ENCODE measurements around the gene LAMC1. TPM values are rescaled to one million over a fixed set of nuclear protein-coding genes. Genes with fewer than 3 reads are reported as not detected.

LAMC1 gene
- total RNA-seq, 1 donor from 2014 or later: 162 TPM

DNA sequence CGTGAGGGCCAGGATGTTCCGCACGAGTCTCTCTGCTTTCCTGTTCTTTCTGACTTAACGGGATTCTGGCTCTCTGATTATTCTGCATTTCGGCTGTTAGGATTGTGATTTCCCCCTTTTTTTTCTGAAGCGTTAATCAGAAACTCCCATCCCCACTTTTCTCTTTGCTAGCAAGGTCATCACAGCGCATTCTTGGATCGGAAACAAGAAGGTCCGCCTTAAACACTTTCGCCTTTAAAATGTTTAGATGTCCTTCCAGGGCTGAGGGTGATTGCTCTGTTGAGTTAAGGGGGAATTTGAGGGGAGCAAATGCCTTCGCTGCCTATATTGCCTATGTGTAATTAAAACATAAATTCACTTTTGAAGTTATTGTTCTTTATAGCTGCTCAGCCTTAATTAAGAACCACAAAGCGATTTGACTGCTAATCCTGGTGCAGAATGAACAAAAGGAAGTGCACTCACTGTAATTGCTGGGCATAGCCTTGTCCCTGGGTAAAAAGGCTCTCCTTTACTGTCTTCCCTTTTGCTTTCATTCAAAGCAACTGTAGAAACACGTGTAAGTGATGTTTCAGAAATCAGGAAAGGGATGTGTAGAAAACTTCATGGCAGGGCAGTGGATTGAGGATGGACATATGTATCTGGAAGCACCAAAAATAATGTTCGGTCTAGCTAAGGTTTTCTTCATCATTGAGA is 1.2 kb downstream of the LAMC1 start:
- peak overlapping the region; percentile 82 for H3K4me3 ChIP-seq (ENCODE audit: low read depth, low read length)
- TF ChIP-seq, protein P1, sequence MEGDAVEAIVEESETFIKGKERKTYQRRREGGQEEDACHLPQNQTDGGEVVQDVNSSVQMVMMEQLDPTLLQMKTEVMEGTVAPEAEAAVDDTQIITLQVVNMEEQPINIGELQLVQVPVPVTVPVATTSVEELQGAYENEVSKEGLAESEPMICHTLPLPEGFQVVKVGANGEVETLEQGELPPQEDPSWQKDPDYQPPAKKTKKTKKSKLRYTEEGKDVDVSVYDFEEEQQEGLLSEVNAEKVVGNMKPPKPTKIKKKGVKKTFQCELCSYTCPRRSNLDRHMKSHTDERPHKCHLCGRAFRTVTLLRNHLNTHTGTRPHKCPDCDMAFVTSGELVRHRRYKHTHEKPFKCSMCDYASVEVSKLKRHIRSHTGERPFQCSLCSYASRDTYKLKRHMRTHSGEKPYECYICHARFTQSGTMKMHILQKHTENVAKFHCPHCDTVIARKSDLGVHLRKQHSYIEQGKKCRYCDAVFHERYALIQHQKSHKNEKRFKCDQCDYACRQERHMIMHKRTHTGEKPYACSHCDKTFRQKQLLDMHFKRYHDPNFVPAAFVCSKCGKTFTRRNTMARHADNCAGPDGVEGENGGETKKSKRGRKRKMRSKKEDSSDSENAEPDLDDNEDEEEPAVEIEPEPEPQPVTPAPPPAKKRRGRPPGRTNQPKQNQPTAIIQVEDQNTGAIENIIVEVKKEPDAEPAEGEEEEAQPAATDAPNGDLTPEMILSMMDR (conservative IDR thresholded peaks at IDR 0.05; ENCODE audit: low read depth, low read length): no peak
- no peak for DNase-seq (ENCODE audit: low read depth)

DNA sequence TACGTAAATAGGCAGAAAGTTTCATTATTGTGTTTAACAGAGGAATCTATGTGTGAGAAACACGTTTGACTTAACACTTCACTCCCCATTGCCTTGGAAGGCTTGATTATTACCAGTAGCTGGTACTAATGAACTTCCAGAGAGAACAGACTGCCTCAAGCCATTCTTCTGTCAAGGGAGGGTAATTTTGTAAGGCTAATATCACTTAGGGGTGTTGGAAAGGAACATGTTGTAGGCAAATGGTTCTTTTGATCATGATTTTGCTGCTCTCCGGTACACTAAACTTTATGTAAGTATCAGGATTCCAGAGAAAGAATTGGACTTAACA is 1.8 kb downstream of the LAMC1 start:
- no peak for DNase-seq (ENCODE audit: low read depth)
- TF ChIP-seq, protein P1 (conservative IDR thresholded peaks at IDR 0.05; ENCODE audit: low read depth, low read length): no peak

DNA sequence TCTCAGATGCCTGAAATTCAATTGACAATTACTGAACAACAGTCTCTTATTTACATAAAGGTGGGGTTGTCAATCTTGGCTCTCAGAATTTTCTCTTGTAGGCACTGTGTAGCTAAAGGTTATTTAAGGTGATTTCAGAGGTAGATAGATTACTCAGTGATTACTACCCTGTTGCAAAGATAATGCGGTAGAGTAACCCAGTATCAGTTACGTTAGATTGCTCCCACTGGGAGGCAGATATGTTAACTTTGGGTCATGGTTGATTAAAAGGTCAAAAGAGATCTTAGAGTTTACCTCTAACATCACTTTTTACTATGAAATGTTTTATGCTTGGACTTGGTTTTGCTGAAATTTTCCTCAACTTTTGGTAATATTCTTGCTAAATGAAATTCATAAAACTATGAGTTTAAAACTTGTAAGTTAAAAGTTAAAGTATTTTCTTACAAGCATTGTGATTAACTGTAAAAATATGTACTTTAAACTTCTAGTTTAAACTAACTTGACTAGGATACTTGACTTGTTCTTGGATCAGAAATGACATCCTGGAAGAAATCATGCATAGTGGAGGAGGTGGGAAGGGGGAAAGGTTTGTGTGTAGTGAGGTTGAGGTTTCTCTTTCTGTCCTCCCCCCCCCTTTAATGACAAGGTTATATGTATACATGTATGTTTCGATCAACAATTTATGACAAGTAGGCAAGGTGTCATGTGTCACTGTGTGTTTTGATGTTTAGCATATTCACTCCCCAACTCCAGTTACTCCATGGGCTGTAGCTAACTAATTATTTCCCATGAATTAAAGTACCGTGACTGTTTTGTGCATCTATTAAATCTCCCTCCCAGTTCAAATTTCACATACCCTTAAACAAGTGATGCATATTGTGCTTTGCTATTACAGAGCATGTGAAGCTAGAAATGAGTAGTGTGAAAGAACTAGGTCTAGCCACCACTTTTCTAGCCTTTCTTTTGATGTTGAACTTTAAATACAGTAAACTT is 2.9 kb downstream of the LAMC1 start:
- TF ChIP-seq, protein P1 (conservative IDR thresholded peaks at IDR 0.05; ENCODE audit: low read depth, low read length): no peak
- DNase-seq (ENCODE audit: low read depth): no peak
- peak overlapping the region; percentile 82 for H3K4me3 ChIP-seq (ENCODE audit: low read depth, low read length)

More for the DNA sequence above, 1.8 kb downstream of the LAMC1 start:
- peak overlapping the region; percentile 82 for H3K4me3 ChIP-seq (ENCODE audit: low read depth, low read length)

DNA sequence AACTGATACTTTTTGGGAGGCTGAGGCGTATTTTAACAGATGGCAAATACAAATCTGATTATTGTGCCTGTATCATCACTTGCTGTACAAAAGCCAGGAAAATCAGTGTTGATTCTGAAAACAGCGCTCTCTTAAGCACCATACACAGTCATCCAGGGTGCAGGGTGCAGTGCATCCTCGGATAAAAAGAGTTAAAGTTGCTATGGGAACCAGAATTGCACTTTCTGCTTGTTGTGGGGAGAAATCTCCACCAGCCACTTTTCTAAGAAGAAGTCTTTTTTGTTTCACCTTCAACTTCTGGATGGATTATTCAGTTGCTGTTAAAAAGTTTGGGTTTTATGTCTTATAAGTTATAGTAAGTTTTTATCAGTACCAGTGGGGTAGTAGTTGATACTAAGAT is 3.8 kb downstream of the LAMC1 start:
- no peak for DNase-seq (ENCODE audit: low read depth)
- TF ChIP-seq, protein P1 (conservative IDR thresholded peaks at IDR 0.05; ENCODE audit: low read depth, low read length): no peak
- H3K4me3 ChIP-seq (ENCODE audit: low read depth, low read length): peak overlapping the region; percentile 82

DNA sequence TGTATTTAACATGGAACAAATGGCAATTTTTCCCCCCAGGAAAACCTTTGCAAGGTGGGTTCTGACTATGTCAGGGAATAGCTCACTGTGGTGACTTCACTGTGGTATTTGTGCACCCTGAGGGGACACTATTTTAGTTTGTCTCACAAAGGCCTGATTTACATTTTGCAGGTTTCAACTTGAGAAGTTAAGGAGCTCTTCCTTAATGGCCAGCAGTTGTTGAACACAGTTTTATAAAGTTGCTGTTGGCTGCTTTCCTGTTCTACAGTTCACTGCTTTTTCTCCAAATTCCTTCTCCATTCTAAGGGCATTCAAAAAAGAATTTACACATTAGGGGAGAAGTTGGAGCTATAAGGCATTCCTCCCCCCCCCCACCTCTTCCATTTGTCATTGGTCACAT is 4.6 kb downstream of the LAMC1 start:
- H3K4me3 ChIP-seq (ENCODE audit: low read depth, low read length): peak overlapping the region; percentile 82
- no peak for DNase-seq (ENCODE audit: low read depth)
- TF ChIP-seq, protein P1 (conservative IDR thresholded peaks at IDR 0.05; ENCODE audit: low read depth, low read length): no peak

DNA sequence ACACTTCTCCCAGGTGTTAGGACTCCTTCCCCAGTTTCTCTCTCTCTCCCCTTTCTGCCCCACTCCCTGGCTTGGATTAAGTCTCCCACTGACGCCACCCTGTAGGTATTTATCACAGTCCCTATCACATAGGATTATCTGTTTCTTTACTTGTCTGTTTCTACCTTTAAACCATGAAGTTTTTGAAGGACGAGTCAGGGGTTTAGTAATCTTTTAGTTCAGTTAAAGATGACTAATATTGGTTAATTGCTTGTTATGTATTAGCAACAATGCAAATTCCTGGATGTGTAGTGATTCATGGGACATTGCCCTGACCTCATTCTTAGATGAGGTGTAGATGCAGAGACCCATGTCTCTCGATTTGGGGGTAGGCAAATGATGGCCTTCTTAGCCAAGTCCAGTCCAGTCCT is 6.4 kb downstream of the LAMC1 start:
- TF ChIP-seq, protein P1 (conservative IDR thresholded peaks at IDR 0.05; ENCODE audit: low read depth, low read length): no peak
- DNase-seq (ENCODE audit: low read depth): peak; percentile 85
- H3K4me3 ChIP-seq (ENCODE audit: low read depth, low read length): peak overlapping the region; percentile 0
